GM21619 (cell line): ENCODE data around the gene UAP1.

Experiments
- ATAC-seq: cut with Tn5 transposase; IDR thresholded peaks from one replicate; pipeline ENCODE4 v1.9.1; 2021; ENCODE audit not compliant: unreplicated experiment

The UAP1 gene

GRCh38 chr1:162612606-162613400 is 51.3 kb downstream of the UAP1 start:
- ATAC-seq: no peak

GRCh38 chr1:162616848-162617247 is 55.3 kb downstream of the UAP1 start:
- ATAC-seq: no peak

- no peak for ATAC-seq
Measured at GRCh38 chr1:162617513-162617912, 56.0 kb downstream of the UAP1 start.

- ATAC-seq: no peak
Measured at GRCh38 chr1:162619076-162619475, 57.6 kb downstream of the UAP1 start.

- ATAC-seq: no peak
Measured at GRCh38 chr1:162621256-162621655, 59.7 kb downstream of the UAP1 start.

- no peak for ATAC-seq
Measured at GRCh38 chr1:162625679-162626078, 64.2 kb downstream of the UAP1 start.

GRCh38 chr1:162626094-162626493 is 64.6 kb downstream of the UAP1 start:
- no peak for ATAC-seq

- no peak for ATAC-seq
Measured at GRCh38 chr1:162626761-162627160, 65.2 kb downstream of the UAP1 start.

- no peak for ATAC-seq
Measured at GRCh38 chr1:162627662-162628296, 66.3 kb downstream of the UAP1 start.

GRCh38 chr1:162629077-162629627 is 67.6 kb downstream of the UAP1 start:
- ATAC-seq: no peak

GRCh38 chr1:162629651-162630050 is 68.1 kb downstream of the UAP1 start:
- no peak for ATAC-seq

- no peak for ATAC-seq
Measured at GRCh38 chr1:162631546-162632191, 70.1 kb downstream of the UAP1 start.

- no peak for ATAC-seq
Measured at GRCh38 chr1:162632217-162632666, 70.7 kb downstream of the UAP1 start, which contains the start of gene DDR2. DDR2 (plus strand) TSS chr1:162632464; CDS start chr1:162719064, 86,600 bp downstream.

- no peak for ATAC-seq
Measured at GRCh38 chr1:162632698-162633080, 71.2 kb downstream of the UAP1 start.

GRCh38 chr1:162633081-162633762 is 71.7 kb downstream of the UAP1 start:
- ATAC-seq: peak; percentile 66

GRCh38 chr1:162635418-162635817 is 73.9 kb downstream of the UAP1 start:
- ATAC-seq: no peak

GRCh38 chr1:162639718-162640117 is 78.2 kb downstream of the UAP1 start:
- ATAC-seq: no peak

- ATAC-seq: no peak
Measured at GRCh38 chr1:162641114-162641513, 79.6 kb downstream of the UAP1 start.

GRCh38 chr1:162644986-162645314 is 83.4 kb downstream of the UAP1 start:
- ATAC-seq: no peak

- ATAC-seq: no peak
Measured at GRCh38 chr1:162645666-162646065, 84.1 kb downstream of the UAP1 start.

- ATAC-seq: no peak
Measured at GRCh38 chr1:162649583-162649982, 88.1 kb downstream of the UAP1 start.
